Measurements from ENCODE around the gene KDM6B. TPM values are rescaled to one million over a fixed set of nuclear protein-coding genes. Genes with fewer than 3 reads are reported as not detected.
A peak's percentile ranks its signal among the peaks of the same experiment; 100 is the strongest.
"Not testable (repeated sequence)": the region's sequence is repeated elsewhere in the genome, so short reads cannot be mapped to it uniquely, and the experiment has no call there.

KDM6B gene
- total and polyA plus RNA-seq, 2 experiments from 2014 or later, result 9.7 to 20.8 TPM

GRCh38 chr17:7807206-7807605 is 26.8 kb upstream of the KDM6B start:
- H3K9me3 ChIP-seq (ENCODE audit: low read depth), result no peaks in the 10 kb centered on the region

GRCh38 chr17:7809086-7809790 is 24.8 kb upstream of the KDM6B start:
- Histone ChIP-seq H3K4me1 (ENCODE audit: low read depth) (no peaks in the 10 kb centered on the region), H3K9me3 (ENCODE audit: low read depth) (no peaks in the 10 kb centered on the region), H3K27ac (no peak overlapping the region), H3K27me3 (no peaks in the 10 kb centered on the region), H3K36me3 (no peaks in the 10 kb centered on the region), H3K4me3 (no peak overlapping the region)
- DNase-seq (ENCODE audit: low read depth in 1 of 2, low spot score in 1 of 2), result no peak
- TF ChIP-seq CTCF (IDR thresholded peaks at IDR 0.05; ENCODE audit: low read depth, low read length), result no peak

More at GRCh38 chr17:7807206-7807605, 26.8 kb upstream of the KDM6B start:
- H3K27ac ChIP-seq, result no peak overlapping the region
- H3K4me3 ChIP-seq, result no peak overlapping the region
- no peaks in the 10 kb centered on the region for H3K36me3 ChIP-seq
- TF ChIP-seq CTCF (IDR thresholded peaks at IDR 0.05; ENCODE audit: low read depth, low read length), result no peak
- H3K4me1 ChIP-seq (ENCODE audit: low read depth), result no peaks in the 10 kb centered on the region
- no peak for DNase-seq (ENCODE audit: low read depth in 1 of 2, low spot score in 1 of 2)
- H3K27me3 ChIP-seq, result no peaks in the 10 kb centered on the region

- not testable (repeated sequence) for H3K4me3 ChIP-seq; H3K9me3 ChIP-seq (ENCODE audit: low read depth); H3K27ac ChIP-seq; H3K4me1 ChIP-seq (ENCODE audit: low read depth); H3K36me3 ChIP-seq; H3K27me3 ChIP-seq
- DNase-seq (ENCODE audit: low read depth in 1 of 2, low spot score in 1 of 2), result peak in 1 of 2 donors; percentile 55
Measured at GRCh38 chr17:7809791-7810343, 24.1 kb upstream of the KDM6B start.

- Histone ChIP-seq H3K4me3 (no peak overlapping the region), H3K27ac (no peak overlapping the region), H3K27me3 (no peaks in the 10 kb centered on the region), H3K36me3 (no peaks in the 10 kb centered on the region), H3K9me3 (ENCODE audit: low read depth) (no peaks in the 10 kb centered on the region), H3K4me1 (ENCODE audit: low read depth) (no peaks in the 10 kb centered on the region)
- no peak for TF ChIP-seq CTCF (IDR thresholded peaks at IDR 0.05; ENCODE audit: low read depth, low read length)
- no peak for DNase-seq (ENCODE audit: low read depth in 1 of 2, low spot score in 1 of 2)
Measured at GRCh38 chr17:7811251-7811650, 22.8 kb upstream of the KDM6B start.

- TF ChIP-seq CTCF (IDR thresholded peaks at IDR 0.05; ENCODE audit: low read depth, low read length), result no peak
- Histone ChIP-seq H3K36me3 (no peaks in the 10 kb centered on the region), H3K4me3 (no peak overlapping the region), H3K27ac (no peak overlapping the region), H3K4me1 (ENCODE audit: low read depth) (peaks cover 11% of the 10 kb centered on the region), H3K9me3 (ENCODE audit: low read depth) (no peaks in the 10 kb centered on the region), H3K27me3 (no peaks in the 10 kb centered on the region)
- DNase-seq (ENCODE audit: low read depth in 1 of 2, low spot score in 1 of 2), result no peak
Measured at GRCh38 chr17:7814969-7815368, 19.0 kb upstream of the KDM6B start.

GRCh38 chr17:7816926-7817642 is 16.9 kb upstream of the KDM6B start:
- peaks cover 11% of the 10 kb centered on the region for H3K4me1 ChIP-seq (ENCODE audit: low read depth)
- no peaks in the 10 kb centered on the region for H3K27me3 ChIP-seq
- no peaks in the 10 kb centered on the region for H3K9me3 ChIP-seq (ENCODE audit: low read depth)
- H3K27ac ChIP-seq, result peak overlapping the region; percentile 77
- TF ChIP-seq CTCF (IDR thresholded peaks at IDR 0.05; ENCODE audit: low read depth, low read length), result no peak
- H3K36me3 ChIP-seq, result no peaks in the 10 kb centered on the region
- DNase-seq (ENCODE audit: low read depth in 1 of 2, low spot score in 1 of 2), result peak in 1 of 2 donors; percentile 21
- H3K4me3 ChIP-seq, result no peak overlapping the region

Data from cardiac muscle cell (in vitro differentiated cells and primary cell).